Neural cell (in vitro differentiated cells): ENCODE data around the gene OGN. TPM values are rescaled to one million over a fixed set of nuclear protein-coding genes. Genes with fewer than 3 reads are reported as not detected.

ENCODE experiments used
- H2AFZ ChIP-seq: fragments of 200-600, 300-800 bp; sonication (generic), shearing (Covaris generic); 2 replicates; pipeline ENCODE4 v1.6.0; 2014; ENCODE audit warnings: low read depth, mild to moderate bottlenecking, antibody characterized with exemption, low read length, moderate library complexity
- H3F3A ChIP-seq: fragments of 200-600 bp; shearing (Covaris generic); 2 replicates; pipeline ENCODE4 v1.6.1; 2016; ENCODE audit warnings: mild to moderate bottlenecking, moderate library complexity, mixed read lengths, antibody characterized with exemption, low read length; ENCODE audit not compliant: insufficient read depth, poor library complexity, severe bottlenecking
- H3K27ac ChIP-seq: fragments of 200-600, 300-800 bp; sonication (generic), shearing (Covaris generic); 2 replicates; pipeline ENCODE4 v1.5.1; 2014; ENCODE audit warnings: mild to moderate bottlenecking, low read length, moderate library complexity
- H3K27me3 ChIP-seq: fragments of 300-800, 200-600 bp; sonication (generic), shearing (Covaris generic); 2 replicates; pipeline ENCODE4 v1.6.0; 2014; ENCODE audit warnings: mild to moderate bottlenecking, low read depth, low read length, moderate library complexity; ENCODE audit not compliant: insufficient read depth
- H3K36me3 ChIP-seq: fragments of 300-800, 200-600 bp; sonication (generic), shearing (Covaris generic); 2 replicates; pipeline ENCODE4 v1.5.1; 2014; ENCODE audit warnings: mild to moderate bottlenecking, antibody characterized with exemption, low read length, moderate library complexity; ENCODE audit not compliant: insufficient read depth
- H3K4me2 ChIP-seq: fragments of 300-800, 200-600 bp; sonication (generic), shearing (Covaris generic); 2 replicates; pipeline ENCODE4 v1.6.0; 2014; ENCODE audit warnings: mild to moderate bottlenecking, low read length
- H3K4me3 ChIP-seq: fragments of 300-800, 200-600 bp; sonication (generic), shearing (Covaris generic); 2 replicates; pipeline ENCODE4 v1.5.1; 2014; ENCODE audit warnings: mild to moderate bottlenecking, low read length, moderate library complexity
- H3K79me2 ChIP-seq: fragments of 200-600 bp; shearing (Covaris generic); replicated peaks from 2 replicates; pipeline ENCODE4 v1.6.0; 2014; ENCODE audit warnings: mild to moderate bottlenecking, low read length, moderate library complexity; ENCODE audit not compliant: insufficient read depth
- H3K9ac ChIP-seq: fragments of 300-800, 200-600 bp; sonication (generic), shearing (Covaris generic); 2 replicates; pipeline ENCODE4 v1.6.1; 2016; ENCODE audit warnings: mild to moderate bottlenecking, low read length, mixed read lengths
- H3K9me2 ChIP-seq: fragments of 200-600 bp; shearing (Covaris generic); 2 replicates; pipeline ENCODE4 v1.6.1; 2016; ENCODE audit warnings: mild to moderate bottlenecking, low read length, mixed read lengths; ENCODE audit not compliant: insufficient read depth
- H3K9me3 ChIP-seq: fragments of 200-600, 300-800 bp; sonication (generic), shearing (Covaris generic); 2 replicates; pipeline ENCODE4 v1.6.1; 2016; ENCODE audit warnings: mild to moderate bottlenecking, mixed run types, low read length, moderate library complexity, mixed read lengths
- H4K20me1 ChIP-seq: fragments of 200-600 bp; shearing (Covaris generic); 2 replicates; pipeline ENCODE4 v1.6.1; 2016; ENCODE audit warnings: mild to moderate bottlenecking, mixed run types; ENCODE audit not compliant: insufficient read depth
- CTCF ChIP-seq: fragments of 450-650 bp; IDR thresholded peaks from 2 replicates; pipeline ENCODE4 v1.5.1; 2014; ENCODE audit warnings: antibody characterized with exemption, mild to moderate bottlenecking, moderate library complexity; ENCODE audit not compliant: poor library complexity, severe bottlenecking
- EP300 ChIP-seq: fragments of 450-650 bp; conservative IDR thresholded peaks from 2 replicates; pipeline ENCODE4 v1.6.1; 2014; ENCODE audit warnings: antibody characterized with exemption, mild to moderate bottlenecking, moderate library complexity; ENCODE audit not compliant: poor library complexity, severe bottlenecking
- EZH2 ChIP-seq: fragments of 200-600, 300-800 bp; shearing (Covaris generic), sonication (generic); IDR thresholded peaks from 2 replicates; pipeline ENCODE4 v1.6.1; 2014; ENCODE audit warnings: antibody characterized with exemption, low read length, borderline replicate concordance, mild to moderate bottlenecking; ENCODE audit not compliant: insufficient read depth, poor library complexity, severe bottlenecking
- MXI1 ChIP-seq: fragments of 450-650 bp; conservative IDR thresholded peaks from 2 replicates; pipeline ENCODE4 v1.6.1; 2014; ENCODE audit warnings: antibody characterized with exemption, mild to moderate bottlenecking; ENCODE audit not compliant: poor library complexity, severe bottlenecking
- POLR2AphosphoS5 ChIP-seq: IDR thresholded peaks from 2 replicates; pipeline ENCODE4 v1.6.1; 2012
- RAD21 ChIP-seq: fragments of 450-650 bp; conservative IDR thresholded peaks from 2 replicates; pipeline ENCODE4 v1.6.1; 2014; ENCODE audit warnings: antibody characterized with exemption, mild to moderate bottlenecking, moderate library complexity
- SMC3 ChIP-seq: fragments of 450-650 bp; conservative IDR thresholded peaks from 2 replicates; pipeline ENCODE4 v1.6.1; 2014; ENCODE audit warnings: antibody characterized with exemption, mild to moderate bottlenecking, moderate library complexity; ENCODE audit not compliant: poor library complexity
- TAF1 ChIP-seq: IDR thresholded peaks from 2 replicates; pipeline ENCODE4 v1.6.1; 2012; ENCODE audit warnings: low read depth
- polyA plus RNA-seq: library from polyadenylated mRNA; depleted of rRNA; stranded (reverse); fragments of >200 nt; gene quantifications from 2 replicates; pipeline ENCODE4 v1.2.3, GENCODE V29; 2014
- TF ChIP-seq, protein P1 (sequence below): IDR thresholded peaks from 2 replicates; pipeline ENCODE4 v1.6.1; 2012; ENCODE audit warnings: borderline replicate concordance

OGN gene
- polyA plus RNA-seq, 1 donor from 2014 or later: not detected

DNA sequence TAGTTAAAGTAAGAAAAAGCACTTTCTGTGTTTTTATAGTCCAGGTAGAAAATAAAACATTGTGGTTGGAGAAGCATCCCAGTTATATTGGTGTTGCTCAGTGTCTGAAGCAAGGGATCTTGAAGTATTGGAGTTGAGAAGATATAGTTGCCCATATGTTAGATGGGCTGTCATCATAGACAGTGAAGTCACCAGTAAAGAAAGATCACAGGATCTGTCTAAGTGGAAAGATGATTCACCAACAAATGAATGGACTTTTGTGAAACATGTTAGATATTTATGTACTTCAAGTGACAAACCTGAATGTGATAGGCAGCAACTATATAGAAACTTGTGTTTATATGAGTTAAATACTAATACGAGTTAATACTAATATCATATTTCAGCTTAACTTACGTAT, 11.7 kb downstream of the OGN start:
- Histone ChIP-seq H3K27me3 (no peaks in the 10 kb centered on the region), H3K9ac (no peak overlapping the region), H3K4me2 (no peak overlapping the region), H3K27ac (no peak overlapping the region), H3F3A (no peaks in the 10 kb centered on the region), H3K4me3 (no peak overlapping the region), H2AFZ (no peak overlapping the region), H3K9me3 (no peaks in the 10 kb centered on the region), H3K36me3 (no peaks in the 10 kb centered on the region), H3K79me2 (no peaks in the 10 kb centered on the region), H3K9me2 (no peaks in the 10 kb centered on the region), H4K20me1 (no peaks in the 10 kb centered on the region)
- TF ChIP-seq POLR2AphosphoS5 (no peak), MXI1 (no peak), EZH2 (no peak), SMC3 (no peak), CTCF (no peak), TAF1 (no peak)
- TF ChIP-seq, protein P1, sequence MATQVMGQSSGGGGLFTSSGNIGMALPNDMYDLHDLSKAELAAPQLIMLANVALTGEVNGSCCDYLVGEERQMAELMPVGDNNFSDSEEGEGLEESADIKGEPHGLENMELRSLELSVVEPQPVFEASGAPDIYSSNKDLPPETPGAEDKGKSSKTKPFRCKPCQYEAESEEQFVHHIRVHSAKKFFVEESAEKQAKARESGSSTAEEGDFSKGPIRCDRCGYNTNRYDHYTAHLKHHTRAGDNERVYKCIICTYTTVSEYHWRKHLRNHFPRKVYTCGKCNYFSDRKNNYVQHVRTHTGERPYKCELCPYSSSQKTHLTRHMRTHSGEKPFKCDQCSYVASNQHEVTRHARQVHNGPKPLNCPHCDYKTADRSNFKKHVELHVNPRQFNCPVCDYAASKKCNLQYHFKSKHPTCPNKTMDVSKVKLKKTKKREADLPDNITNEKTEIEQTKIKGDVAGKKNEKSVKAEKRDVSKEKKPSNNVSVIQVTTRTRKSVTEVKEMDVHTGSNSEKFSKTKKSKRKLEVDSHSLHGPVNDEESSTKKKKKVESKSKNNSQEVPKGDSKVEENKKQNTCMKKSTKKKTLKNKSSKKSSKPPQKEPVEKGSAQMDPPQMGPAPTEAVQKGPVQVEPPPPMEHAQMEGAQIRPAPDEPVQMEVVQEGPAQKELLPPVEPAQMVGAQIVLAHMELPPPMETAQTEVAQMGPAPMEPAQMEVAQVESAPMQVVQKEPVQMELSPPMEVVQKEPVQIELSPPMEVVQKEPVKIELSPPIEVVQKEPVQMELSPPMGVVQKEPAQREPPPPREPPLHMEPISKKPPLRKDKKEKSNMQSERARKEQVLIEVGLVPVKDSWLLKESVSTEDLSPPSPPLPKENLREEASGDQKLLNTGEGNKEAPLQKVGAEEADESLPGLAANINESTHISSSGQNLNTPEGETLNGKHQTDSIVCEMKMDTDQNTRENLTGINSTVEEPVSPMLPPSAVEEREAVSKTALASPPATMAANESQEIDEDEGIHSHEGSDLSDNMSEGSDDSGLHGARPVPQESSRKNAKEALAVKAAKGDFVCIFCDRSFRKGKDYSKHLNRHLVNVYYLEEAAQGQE: no peak

GRCh38 chr9:92385953-92386352, 18.4 kb downstream of the OGN start:
- no peaks in the 10 kb centered on the region for H3K36me3 ChIP-seq
- H3K9ac ChIP-seq: no peak overlapping the region
- no peaks in the 10 kb centered on the region for H3K9me2 ChIP-seq
- H3F3A ChIP-seq: no peaks in the 10 kb centered on the region
- TF ChIP-seq SMC3 (no peak), TAF1 (no peak), EZH2 (no peak), EP300 (no peak), RAD21 (no peak), MXI1 (no peak), POLR2AphosphoS5 (no peak), CTCF (no peak)
- TF ChIP-seq, protein P1: no peak
- H3K4me2 ChIP-seq: no peak overlapping the region
- H3K79me2 ChIP-seq: no peaks in the 10 kb centered on the region
- no peaks in the 10 kb centered on the region for H3K9me3 ChIP-seq
- no peak overlapping the region for H2AFZ ChIP-seq
- H4K20me1 ChIP-seq: no peaks in the 10 kb centered on the region
- no peak overlapping the region for H3K27ac ChIP-seq
- no peaks in the 10 kb centered on the region for H3K27me3 ChIP-seq
- no peak overlapping the region for H3K4me3 ChIP-seq
